Measurements from ENCODE around the gene DAP. TPM values are rescaled to one million over a fixed set of nuclear protein-coding genes. Genes with fewer than 3 reads are reported as not detected.

DAP gene
- total and polyA plus RNA-seq, 10 of the 15 experiments (the other 5 are each of a cell fraction or from before 2014, with no cell fraction given) = 12.9 to 130 (median 49.9) TPM

- Histone ChIP-seq H3K4me2 (ENCODE audit: control insufficient read depth, insufficient read depth) (no peak overlapping the region), H3K79me2 (ENCODE audit: control insufficient read depth, insufficient read depth, low read length) (no peaks in the 10 kb centered on the region), H3K27me3 (replicated peaks in 1 of 2; ENCODE audit: control insufficient read depth in 2 of 2, insufficient read depth in 2 of 2, low read length in 1 of 2) (peaks cover 0 to 2% of the 10 kb centered on the region in 2 experiments; a peak in 1 of 4 replicates), H3K4me1 (ENCODE audit: control insufficient read depth, insufficient read depth, low read length) (no peaks in the 10 kb centered on the region), H3K9ac (ENCODE audit: control insufficient read depth, insufficient read depth, low read length) (no peak overlapping the region), H2AFZ (ENCODE audit: control insufficient read depth, low read depth, low read length) (no peak overlapping the region), H3K27ac (ENCODE audit: control insufficient read depth, insufficient read depth) (no peak overlapping the region), H3K36me3 (ENCODE audit: control insufficient read depth in 2 of 2, insufficient read depth in 2 of 2, low read length in 1 of 2) (no peaks in the 10 kb centered on the region), H4K20me1 (ENCODE audit: control insufficient read depth, insufficient read depth) (no peaks in the 10 kb centered on the region), H3K4me3 (no peak overlapping the region), H3K9me3 (replicated peaks; ENCODE audit: control insufficient read depth, insufficient read depth, low read length) (no peaks in the 10 kb centered on the region)
- TF ChIP-seq POLR2A (IDR thresholded peaks at IDR 0.05; ENCODE audit: low read depth, low read length) (no peak), BHLHE40 (IDR thresholded peaks at IDR 0.05; ENCODE audit: borderline replicate concordance in 1 of 2, low read depth in 2 of 2, low read length in 1 of 2) (no peak), RUNX3 (IDR thresholded peaks at IDR 0.05; ENCODE audit: low read length) (no peak), KDM1A (IDR thresholded peaks at IDR 0.05; ENCODE audit: borderline replicate concordance) (no peak), RCOR1 (conservative IDR thresholded peaks at IDR 0.05; ENCODE audit: low read depth, low read length) (no peak), CHD2 (IDR thresholded peaks at IDR 0.05; ENCODE audit: borderline replicate concordance, low read depth, low read length) (no peak), MLLT1 (IDR thresholded peaks at IDR 0.05) (no peak), ZNF24 (IDR thresholded peaks at IDR 0.05) (no peak), ZNF592 (IDR thresholded peaks at IDR 0.05) (no peak), CHD1 (IDR thresholded peaks at IDR 0.05; ENCODE audit: low read depth, low read length) (no peak), RFX5 (IDR thresholded peaks at IDR 0.05; ENCODE audit: low read depth, low read length) (no peak), SMAD5 (IDR thresholded peaks at IDR 0.05; ENCODE audit: low read depth) (no peak), HDAC2 (IDR thresholded peaks at IDR 0.05) (no peak)
- no peak for FAIRE-seq
- RAD21 ChIA-PET (ENCODE audit: unreplicated experiment) = no interaction called here
- POLR2A ChIA-PET = no interaction called here
- CTCF ChIA-PET = no interaction called here
- intact Hi-C loops (cut with micrococcal nuclease; ENCODE audit: unreplicated experiment) = no loop called here
- no peak for ATAC-seq
- 15% methylated on average over 1 of the region's 1 CpG for whole genome bisulfite sequencing (ENCODE audit: insufficient coverage, insufficient replicate concordance, low lambda C conversion rate, missing lambda C conversion rate)
- SMC1A ChIA-PET (ENCODE audit: uncharacterized antibody, unreplicated experiment) = no interaction called here
- DNase-seq (ENCODE audit: low read depth, low spot score) = no peak
- in situ Hi-C loops (cut with MboI) = no loop called here
- BruUV-seq (replicated peaks) = no TSS peak
Observed at GRCh38 chr5:10792336-10792735, 31.3 kb upstream of the DAP start.

All from GM12878 (cell line).